Measurements from ENCODE around the gene WWOX.

DNA sequence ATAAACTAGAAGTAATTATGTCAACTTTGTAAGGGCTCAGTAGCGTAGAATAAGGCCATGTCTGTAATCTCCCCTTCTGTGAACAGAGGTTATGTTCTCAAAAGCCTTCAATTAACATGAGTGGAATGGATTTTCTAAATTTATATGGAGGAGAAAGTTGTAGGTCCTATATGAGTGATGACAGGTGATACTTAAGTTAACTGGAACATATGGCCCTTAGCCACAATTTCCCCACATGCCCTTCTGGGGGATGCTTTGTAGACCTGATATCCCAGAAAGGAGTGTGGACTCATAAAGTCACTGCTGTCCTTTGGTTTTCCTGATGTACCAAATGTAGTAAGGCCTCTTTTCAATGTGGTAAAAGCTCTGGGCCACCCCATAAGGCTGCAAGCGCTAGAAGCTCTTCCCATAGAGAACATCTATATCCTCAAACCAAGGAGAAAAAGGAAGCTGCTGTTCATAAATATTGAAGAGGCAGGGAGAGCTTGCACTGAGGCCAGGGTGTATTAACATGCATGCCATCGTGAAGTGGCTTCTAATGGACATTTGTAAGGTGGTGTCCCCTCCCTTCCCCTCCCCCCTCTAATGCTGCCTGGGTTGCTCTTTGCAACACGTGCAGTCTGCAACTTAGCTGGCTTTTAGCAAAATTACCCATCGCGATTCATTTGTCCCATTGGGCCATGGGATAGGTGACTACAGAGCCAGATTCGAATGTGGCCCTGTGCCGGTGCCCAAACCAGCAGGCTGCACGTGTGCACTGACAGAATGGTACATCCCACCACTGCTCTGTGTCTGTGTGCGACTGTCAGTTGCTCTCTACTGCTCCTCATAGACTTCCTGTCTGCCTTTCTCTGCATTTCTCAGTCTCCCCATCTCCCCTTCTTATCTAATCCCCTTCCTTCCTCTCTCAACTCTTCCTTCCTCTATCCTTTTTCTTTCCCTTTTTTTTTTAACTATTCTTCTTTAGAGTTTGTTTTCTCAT lies 269.0 kb downstream of the WWOX start:
- TF ChIP-seq, protein P1, sequence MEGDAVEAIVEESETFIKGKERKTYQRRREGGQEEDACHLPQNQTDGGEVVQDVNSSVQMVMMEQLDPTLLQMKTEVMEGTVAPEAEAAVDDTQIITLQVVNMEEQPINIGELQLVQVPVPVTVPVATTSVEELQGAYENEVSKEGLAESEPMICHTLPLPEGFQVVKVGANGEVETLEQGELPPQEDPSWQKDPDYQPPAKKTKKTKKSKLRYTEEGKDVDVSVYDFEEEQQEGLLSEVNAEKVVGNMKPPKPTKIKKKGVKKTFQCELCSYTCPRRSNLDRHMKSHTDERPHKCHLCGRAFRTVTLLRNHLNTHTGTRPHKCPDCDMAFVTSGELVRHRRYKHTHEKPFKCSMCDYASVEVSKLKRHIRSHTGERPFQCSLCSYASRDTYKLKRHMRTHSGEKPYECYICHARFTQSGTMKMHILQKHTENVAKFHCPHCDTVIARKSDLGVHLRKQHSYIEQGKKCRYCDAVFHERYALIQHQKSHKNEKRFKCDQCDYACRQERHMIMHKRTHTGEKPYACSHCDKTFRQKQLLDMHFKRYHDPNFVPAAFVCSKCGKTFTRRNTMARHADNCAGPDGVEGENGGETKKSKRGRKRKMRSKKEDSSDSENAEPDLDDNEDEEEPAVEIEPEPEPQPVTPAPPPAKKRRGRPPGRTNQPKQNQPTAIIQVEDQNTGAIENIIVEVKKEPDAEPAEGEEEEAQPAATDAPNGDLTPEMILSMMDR (conservative IDR thresholded peaks at IDR 0.05; ENCODE audit: low read depth, low read length), result no peak
- no peak for TF ChIP-seq EZH2 (IDR thresholded peaks at IDR 0.05; ENCODE audit: borderline replicate concordance, low read depth, low read length, poor library complexity, severe bottlenecking)

Data from A673 (cell line).